Activated CD8-positive, alpha-beta memory T cell treated with anti-CD3 and anti-CD28 coated beads, Interleukin-2, amount 50 U/mL, for 24 hours (primary cell): ENCODE results near the gene ANGPTL5.
"Not testable (repeated sequence)": the region's sequence is repeated elsewhere in the genome, so short reads cannot be mapped to it uniquely, and the experiment has no call there.

Source experiments
- DNase-seq: peaks from one replicate; pipeline ENCODE4 v3.0.0-alpha.2; 2020; ENCODE audit errors: extremely low read depth

The ANGPTL5 gene

DNA sequence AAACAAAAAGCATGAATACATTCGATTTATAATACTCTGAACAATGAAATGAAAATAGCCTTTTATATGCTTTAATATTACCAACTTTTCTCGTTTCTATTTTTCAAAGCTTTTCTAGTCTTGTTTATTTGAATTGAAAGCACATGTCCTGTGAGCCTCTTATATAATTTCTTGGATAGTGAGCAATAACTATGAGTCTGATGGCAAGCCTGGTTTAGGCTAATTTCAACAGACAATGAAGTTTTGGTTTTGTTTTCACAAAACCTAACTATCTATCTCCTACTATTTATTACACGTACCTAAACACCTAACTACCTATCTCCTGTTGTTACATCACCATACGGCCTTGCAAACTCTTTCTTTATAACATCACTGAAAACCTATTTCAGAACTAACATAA lies 30.7 kb downstream of the ANGPTL5 start:
- no peak for DNase-seq

DNA sequence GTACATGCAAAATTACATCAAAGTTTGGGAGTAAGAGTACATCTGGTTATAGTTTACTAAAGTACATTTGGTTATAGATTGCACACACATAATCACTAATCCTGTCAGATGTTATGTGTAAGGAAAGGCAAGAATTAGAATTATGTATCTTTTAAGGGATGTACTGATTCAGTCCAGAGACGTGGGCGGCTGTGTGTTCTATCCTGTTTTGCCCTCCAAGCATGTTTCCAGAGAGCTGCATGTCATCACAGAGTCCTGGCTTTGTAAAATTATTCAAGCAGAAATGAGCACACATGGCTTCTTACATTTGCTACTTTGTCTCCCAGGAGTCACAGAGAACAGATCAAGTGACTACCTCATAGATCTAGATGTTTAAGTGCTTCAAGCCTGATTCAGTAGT lies 34.7 kb downstream of the ANGPTL5 start:
- DNase-seq: no peak

DNA sequence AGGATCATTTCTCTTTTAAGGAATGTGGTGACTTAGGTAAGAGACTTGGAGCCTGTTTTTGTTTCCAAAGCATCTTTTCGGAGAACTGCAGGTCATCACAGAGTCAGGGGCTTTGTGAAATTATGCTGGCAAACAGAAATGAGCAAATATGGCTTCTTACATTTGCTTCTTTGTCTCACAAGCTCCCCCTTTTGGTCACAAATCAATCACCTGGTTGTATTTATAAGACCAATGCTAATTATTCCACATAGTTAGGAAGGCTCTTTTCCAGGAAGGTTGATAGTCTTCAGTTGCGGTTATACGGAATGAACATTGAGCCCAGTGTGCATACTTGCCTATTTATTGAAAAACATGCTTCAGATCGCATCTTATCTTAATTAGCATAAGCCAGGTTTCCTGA lies 36.1 kb downstream of the ANGPTL5 start:
- no peak for DNase-seq

- no peak for DNase-seq
These were observed 44.0 kb downstream of the ANGPTL5 start for GRCh38 chr11:101872171-101872882.

GRCh38 chr11:101870510-101870909 lies 45.8 kb downstream of the ANGPTL5 start:
- DNase-seq: no peak

DNA sequence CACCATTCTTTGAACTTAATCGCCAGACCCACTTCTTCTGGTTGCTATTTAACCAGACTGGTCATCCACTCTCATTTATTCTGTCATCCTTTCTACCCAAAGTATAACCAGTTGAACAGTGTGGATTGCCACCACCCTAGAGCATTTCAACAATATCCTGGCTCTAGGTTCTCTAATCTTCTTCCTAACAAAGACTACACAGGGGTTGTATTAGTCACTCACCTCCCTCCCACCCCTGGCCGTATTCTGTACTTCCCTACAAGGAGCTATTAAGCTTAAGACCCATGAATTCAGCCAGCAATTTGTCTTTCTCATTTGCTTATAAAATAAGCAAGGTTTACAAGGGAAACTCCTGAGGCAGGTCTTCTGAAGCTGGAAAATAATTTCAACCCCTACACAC lies 48.4 kb downstream of the ANGPTL5 start:
- DNase-seq: no peak

DNA sequence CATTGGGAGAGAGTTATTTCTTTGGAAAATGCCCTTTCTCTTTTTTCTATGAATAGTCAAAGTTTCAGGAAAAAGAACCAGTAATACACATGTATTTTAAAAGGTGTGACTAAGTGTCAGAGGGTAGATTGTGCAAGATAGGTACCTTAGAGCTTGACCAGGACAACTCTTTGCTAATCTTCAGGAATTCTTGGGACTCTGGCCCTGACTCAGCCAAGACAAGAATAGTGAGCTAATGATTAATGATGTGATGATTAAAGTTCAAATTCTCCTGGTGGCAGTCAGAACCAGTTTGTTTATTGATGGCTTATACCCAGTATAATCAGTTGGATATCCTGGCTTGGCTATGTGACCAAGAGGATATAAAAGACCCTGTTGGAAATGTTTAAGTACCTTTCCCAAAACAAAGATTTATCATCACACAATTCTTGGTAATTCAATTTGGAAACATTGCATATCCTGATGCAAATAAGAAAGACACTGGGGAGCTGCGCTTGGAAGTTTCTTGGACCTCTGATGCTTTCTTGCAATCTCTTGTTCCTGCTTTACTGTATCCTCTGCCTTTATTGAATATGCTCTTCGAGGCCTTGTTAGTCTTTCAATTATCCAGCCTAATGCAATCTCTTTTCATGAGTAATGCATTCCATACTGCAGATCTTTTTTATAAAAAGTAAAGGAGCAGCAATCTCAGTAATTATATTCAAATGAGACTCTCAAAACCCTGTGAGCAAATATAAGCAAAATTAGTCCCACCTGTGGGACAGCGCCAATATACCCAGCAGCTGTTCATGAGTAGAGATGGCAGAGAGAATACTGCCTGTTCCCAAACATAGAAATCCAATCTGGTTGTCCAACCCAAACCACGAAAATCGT lies 49.5 kb downstream of the ANGPTL5 start:
- no peak for DNase-seq

DNA sequence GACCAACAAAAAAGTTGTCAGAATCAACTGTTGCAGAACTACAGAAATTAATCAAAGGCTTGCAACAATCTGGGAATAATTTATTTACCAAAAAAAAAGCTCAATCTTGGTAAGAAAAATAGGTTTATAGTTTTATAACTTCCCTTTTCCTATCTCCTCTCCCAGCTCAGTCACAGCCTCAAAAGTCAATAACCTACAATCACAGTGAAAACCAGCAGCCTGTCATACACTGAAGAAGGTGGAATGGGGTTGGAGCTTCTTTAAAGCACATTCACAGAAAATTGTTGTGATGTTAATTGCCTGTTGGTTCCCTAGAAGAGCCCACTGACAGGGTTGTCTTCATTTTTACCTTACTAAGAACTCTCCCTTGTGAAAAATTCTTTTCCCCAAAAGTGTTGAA lies 52.2 kb downstream of the ANGPTL5 start:
- DNase-seq: no peak

DNA sequence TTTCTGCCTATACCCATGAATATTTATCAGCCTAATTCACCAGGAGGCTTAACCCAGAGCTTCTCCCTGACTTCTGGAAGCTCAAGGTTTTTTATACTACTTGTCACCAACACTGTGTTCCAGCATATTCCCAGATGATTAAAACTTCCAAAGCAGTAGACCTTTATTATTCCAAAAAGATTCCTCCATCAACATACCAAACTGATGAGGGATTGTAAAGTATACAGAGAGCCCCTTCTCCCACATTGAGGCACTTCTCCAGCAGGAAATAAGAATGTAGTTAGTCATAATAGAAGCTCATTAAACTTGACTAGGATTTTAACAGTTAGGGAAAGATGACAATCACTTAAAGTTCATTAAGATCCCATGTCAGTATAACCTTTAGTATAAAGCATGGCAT lies 53.0 kb downstream of the ANGPTL5 start:
- no peak for DNase-seq

- DNase-seq: no peak
These were observed 53.7 kb downstream of the ANGPTL5 start for GRCh38 chr11:101862391-101863233.

GRCh38 chr11:101860696-101861427 lies 55.5 kb downstream of the ANGPTL5 start:
- no peak for DNase-seq

DNA sequence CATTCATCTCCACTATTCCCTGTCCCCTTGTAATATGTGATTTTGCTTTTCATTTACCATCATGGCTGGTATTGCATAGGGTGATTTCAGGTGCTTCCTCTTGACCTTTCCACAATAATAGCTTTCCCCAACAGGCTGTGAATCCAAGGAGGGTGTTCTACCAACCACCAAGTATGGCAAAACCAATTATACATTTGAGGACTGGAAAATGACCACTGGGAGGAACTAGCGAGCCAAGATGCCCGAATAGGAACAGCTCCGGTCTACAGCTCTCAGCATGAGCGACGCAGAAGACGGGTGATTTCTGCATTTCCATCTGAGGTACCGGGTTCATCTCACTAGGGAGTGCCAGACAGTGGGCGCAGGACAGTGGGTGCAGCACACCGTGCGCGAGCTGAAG lies 64.1 kb downstream of the ANGPTL5 start:
- not testable (repeated sequence) for DNase-seq

DNA sequence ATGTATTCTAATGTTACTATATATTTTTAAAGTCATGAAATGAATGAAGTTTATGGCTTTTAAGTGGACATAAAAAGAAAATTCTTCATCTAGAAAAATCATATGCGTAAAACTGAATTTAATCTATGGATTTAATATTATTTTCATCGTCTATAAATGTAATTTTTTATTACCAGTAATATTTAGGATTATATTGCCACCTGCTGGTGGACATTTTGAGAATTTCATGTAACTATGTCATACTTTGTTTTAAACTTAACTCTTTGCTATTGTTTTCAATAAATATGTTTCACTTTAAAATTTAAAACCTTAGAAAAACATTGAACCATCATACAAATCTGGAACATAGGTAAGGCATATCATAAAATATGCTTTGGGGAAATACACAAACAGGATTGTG lies 68.1 kb downstream of the ANGPTL5 start:
- DNase-seq: no peak

DNA sequence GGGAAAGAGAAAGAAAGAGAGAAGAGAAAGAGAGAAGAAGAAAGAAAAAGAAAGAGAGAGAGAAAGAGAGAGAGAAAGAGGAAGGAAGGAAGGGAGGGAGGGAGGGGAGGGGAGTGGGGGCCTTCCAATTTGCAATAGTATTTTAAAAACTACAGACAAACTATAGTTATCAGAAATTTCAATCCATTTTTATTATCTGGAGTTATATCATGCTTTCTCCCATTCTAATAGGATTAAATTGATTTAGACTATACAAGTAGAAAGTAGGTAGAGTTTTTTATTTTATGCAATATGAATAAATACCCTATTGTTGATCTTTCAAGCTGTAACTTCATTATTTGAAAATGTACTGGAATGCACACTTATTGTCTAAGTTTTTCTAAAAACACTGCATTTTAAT lies 71.7 kb downstream of the ANGPTL5 start:
- DNase-seq: no peak

GRCh38 chr11:101840704-101841103 lies 75.6 kb downstream of the ANGPTL5 start:
- DNase-seq: no peak
